ENCODE data around the gene HSPA6.
"Not testable (repeated sequence)": the region's sequence is repeated elsewhere in the genome, so short reads cannot be mapped to it uniquely, and the experiment has no call there.

HSPA6 gene

DNA sequence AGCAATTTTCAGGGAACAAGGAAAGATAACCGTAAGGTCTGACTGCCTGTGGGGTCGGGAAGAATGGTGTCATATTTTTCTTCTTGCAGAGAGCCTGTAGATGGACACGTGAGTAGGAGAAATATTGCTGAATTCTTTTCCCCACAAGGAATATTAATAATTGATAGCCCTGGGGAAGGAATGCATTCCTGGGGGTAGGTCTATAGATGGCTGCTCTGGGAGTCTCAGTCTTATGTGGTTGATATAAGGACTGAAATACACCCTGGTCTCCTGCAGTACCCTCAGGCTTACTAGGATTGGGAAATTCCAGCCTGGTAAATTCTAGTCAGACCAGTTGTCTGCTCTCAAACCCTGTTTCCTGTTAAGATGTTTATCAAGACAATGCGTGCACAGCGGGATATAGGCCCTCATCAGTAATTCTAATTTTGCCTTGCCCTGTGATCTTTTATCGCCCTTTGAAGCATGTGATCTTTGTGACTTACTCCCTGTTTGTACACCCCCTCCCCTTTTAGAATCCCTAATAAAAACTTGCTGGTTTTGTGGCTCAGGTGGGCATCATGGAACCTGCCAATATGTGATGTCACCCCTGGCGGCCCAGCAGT is 12.8 kb downstream of the HSPA6 start:
- DNase-seq, result not testable (repeated sequence)

DNA sequence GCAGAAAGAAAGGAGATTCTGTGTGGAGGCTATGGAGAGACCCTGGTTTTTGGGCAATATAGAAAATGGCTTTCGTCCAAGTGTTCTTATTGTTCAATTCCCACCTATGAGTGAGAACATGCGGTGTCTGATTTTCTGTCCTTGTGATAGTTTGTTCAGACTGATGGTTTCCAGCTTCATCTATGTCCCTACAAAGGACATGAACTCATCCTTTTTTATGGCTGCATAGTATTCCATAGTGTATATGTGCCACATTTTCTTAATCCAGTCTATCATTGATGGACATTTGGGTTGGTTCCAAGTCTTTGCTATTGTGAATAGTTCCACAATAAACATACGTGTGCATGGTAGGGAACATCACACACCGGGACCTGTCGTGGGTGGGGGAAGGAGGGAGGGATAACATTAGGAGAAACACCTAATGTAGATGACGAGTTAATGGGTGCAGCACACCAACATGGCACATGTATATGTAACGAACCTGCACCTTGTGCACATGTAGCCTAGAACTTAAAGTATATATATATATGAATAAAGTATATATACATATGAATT is 14.7 kb downstream of the HSPA6 start:
- DNase-seq, result not testable (repeated sequence)

DNA sequence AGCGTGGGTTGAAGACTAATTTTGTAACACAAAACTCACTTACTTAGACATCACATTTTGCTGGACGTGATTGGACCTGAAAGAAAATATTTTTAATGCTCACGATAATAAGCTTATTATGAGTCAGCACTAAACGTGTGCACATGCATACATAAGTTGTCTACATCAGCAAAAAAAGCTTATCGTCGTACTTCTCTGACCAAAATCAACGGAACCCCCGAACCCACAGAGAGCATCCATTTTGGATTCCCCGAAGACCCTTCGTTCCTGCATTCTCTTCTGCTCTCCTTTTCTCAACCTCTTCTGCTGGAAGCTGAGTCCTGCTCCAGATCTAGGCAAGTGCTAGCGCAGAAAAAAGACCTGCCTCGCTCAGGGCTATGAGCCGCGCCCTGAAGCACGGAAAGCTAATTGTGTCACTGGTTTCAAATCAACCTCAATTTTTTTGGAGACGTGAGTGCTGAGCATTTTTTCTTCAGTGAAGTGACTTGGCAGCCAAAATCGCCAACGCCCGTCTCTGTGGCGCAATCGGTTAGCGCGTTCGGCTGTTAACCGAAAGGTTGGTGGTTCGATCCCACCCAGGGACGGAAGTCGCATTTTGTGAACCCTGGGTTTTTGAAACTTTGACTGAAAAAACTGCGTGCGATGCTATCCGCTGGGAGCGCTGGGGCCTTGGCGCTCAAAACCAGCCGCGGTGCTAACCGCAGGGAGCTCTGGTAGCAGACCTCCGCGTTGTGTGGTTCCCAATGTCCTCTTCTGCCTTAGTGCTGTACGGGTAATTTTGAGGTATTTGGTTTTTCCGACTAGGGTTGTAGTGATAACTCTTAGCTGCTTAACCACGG is 15.6 kb downstream of the HSPA6 start:
- DNase-seq, result peak in 1 of 2 experiments; percentile 35

DNA sequence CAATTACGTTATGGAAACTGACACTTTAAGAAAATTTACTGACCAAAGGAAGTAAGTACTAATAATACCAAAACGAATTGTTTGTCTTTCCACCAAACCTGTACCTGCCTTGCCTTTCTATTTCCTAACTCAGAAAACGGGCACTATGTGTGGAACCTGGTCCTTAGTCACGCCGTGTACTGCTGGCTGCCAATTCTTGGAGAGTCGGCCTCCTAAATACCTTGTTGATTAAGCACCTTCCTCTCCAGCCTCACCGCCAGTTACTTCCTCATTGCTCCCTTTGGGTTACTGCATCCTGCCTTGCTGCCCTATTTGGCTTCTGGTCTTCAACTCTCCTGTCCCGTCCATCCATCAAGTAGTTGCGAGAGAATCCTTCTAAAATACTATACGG is 16.2 kb downstream of the HSPA6 start:
- DNase-seq, result not testable (repeated sequence)

DNA sequence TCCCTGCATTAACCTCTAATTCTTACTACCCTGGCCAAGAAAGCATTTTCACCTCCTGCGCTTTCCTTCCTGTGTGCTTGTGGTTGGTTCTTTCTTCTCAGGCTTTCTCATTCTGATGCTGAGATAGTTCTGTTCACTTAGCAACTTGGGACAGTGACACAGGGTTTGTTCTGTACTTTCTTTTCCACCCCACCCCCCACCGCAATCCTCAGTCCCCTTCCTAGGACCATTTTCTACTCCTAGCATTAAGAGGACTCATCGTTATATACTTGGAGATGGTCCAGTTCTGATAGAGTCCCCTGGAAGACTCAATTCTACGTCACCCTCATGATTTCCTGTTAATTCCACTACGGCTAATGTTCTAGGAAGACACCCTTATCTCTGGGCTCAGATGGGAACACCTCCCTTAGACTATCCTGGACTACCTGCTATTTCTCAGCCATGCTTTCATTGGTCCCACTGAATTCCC is 17.8 kb downstream of the HSPA6 start:
- DNase-seq, result not testable (repeated sequence)

DNA sequence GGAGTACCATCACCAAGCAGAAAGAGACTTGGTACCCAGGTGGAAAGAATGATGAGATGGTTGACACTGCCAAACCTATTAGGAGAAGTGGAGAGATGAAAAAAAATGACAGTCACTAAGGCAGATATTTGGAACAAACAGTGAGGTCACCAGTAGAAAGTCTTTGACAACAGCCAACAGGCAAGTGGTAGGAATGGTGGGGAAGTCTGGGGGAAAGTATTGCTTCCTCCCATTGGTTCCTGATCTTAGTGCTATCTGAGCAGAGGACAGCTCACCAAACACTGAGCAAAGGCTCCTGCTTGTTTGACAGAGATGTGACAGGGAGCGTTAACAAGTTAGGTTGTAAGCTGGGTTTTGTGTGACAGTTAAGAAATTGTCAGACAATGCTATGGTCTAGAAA is 18.8 kb downstream of the HSPA6 start:
- DNase-seq, result not testable (repeated sequence)

DNA sequence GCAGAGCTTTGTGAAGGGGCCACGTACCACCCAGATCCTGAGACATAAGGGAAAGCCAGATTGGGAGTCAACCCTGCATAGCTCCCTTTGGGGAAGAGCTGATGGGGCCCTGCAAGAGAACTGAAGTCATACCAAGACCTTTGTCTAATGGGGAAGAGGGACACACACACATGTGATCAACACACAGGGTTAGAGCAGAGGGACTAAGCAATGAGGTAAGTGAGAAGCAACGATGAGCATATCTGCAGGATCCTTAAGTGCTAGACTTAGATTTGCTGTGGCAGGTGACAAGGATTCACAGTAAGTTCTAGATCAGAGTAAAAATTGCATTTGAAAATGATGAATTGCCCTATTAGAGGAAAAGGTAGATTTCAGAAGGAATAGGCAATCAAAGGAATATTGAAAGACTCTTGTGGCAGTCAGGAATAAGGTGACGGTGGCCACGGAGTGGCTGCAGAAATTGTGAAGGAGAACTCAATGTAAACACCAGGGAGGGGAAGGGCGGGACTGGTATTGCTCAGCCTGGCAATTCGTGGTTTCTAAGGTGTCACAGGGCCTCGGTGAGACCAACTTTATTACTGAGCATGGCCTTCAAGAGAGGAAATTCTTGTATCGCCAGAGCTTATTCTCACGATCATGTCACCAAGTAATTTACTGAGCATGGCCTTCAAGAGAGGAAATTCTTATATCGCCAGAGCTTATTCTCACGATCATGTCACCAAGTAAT is 20.8 kb downstream of the HSPA6 start:
- DNase-seq, result not testable (repeated sequence)

DNA sequence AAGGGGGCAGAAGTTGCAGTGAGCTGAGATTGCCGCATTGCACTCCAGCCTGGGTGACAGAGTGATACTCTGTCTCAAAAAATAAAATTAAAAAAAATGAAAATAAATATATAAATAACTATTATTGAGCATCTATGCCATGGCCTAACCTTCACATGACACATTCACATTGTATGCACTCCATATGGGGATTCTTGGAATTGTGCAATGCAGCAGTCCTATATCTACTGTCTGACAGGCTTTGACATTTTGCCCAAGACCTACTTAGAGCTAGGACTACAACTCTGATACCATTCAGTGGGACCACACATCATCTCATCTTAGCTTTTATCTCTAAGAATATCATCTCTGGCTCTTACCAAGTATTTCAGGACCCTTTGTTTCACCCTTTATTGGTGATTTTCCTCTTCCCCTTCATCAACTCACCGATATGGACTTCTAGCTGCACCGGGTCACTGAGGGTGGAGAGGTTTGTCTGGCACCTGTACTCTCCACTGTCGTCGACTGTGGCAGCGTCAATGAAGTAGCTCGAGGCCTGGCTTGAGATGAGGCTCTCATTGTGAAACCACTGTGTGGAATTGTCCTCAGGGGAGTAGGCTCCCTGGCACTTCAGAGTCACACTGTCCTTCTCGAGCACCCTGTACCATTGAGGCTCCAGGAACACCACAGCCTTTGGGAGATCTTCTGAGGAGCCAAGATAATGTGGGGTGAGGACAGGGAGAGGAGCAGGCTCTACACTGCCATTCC is 23.8 kb downstream of the HSPA6 start:
- DNase-seq, result not testable (repeated sequence)

DNA sequence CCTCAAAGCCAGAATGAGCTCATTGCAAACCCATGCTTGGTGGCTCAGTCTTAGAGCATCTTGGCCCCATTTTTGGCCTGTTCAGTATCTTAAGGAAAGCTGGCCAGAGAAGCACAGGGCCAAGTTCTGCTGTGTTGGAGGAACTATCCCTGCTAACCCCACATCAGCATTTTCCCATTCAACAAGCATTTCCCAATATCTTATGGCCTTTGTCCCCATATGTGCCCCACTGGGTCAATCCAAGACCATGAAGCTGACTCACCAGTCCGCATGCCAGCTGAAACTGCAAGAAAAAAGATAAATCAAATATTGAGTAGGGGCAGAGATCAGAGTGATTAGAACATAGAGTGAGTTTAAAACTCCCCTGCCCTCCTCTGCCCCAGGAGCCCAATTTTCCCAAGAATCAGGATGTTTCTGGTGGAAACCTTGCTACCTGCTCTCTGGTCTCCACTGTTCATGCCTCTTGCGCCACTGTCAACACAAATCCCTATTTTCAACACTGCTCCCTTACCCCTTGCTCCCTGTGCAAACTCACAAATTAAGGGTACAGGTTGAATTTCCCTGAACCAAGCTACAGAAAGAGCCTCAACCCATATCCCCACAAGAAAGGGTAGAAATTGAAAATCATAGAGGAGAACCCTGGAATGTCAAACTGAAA is 24.5 kb downstream of the HSPA6 start:
- DNase-seq, result not testable (repeated sequence)

DNA sequence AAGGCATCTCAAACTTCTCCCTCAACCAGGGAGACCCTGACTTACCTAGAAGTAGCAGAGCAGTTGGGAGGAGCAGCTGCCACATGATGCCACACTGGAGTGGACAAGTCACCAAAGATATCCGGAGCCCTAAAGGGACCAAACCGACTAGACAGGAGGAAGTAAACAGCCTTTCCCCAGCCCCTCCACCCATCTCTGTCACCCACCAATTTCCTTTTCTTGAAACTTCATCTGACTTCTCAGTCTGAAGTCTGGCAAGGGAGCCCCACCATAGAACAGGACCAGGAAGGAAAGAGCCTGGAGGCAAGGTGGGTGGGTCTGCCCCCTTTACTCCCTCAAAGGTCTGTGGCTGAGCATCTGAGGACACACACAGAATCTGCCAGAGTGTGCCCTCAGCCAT is 25.3 kb downstream of the HSPA6 start, which contains the start of gene FCGR3A:
TSS of gene FCGR3A (minus strand) at position 167 of the 400 bp plus-strand sequence. CDS start at position 85, 82 bp downstream.
- DNase-seq, result no peak

DNA sequence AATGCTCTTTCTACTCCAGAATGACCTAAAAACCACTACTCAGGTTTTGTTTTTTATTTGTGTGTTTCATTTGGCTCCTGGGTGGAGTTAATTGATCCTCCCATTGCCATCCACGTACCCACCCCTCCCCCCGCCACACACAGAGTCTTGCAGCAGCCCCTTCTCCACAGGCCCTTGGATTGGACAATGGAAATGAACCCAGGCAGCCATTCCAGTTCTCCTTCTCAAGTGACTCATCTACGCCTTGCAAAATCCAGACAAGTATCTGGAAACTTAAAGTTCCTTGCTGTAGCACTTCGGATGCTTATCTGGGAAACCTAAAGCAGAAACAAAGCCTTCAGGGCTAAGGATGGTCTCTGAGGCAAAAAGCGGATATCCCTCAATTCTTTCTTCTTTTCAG is 26.6 kb downstream of the HSPA6 start:
- DNase-seq, result not testable (repeated sequence)

DNA sequence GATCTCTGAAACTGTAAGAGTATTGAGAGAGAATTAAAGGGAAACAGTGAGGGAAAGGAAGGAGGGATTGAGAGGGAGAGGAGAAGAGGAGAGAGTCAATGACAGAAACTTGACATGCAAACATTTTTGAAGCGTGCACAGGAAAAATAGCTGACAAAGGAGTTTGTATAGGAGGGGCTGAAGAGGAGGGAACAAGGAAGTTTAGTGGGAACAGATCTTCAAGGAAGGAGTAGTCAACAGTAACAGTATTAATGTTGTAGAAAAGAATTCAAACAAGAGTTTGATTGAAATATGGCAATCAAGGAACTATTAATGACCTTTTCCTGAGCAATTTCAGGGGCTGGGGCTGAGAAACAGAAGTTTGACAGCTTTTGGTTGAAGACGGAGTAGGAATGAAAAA is 29.3 kb downstream of the HSPA6 start:
- not testable (repeated sequence) for DNase-seq

DNA sequence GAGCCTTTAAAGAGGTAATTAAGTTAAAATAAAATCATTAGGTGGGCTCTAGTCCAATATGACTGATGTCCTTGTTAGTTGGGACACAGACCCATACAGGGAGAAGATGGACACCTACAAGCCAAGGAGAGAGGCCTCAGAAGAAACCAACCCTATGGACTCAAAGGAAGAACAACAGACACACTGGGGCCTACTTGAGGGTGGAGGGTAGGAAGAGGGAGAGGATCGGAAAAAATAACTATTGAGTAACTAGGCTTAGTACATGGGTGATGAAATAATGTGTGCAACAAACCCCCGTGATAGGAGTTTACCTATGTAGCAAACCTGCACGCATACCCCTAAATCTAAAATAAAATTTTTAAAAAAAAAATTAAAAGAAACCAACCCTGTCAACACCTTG is 30.0 kb downstream of the HSPA6 start:
- not testable (repeated sequence) for DNase-seq

DNA sequence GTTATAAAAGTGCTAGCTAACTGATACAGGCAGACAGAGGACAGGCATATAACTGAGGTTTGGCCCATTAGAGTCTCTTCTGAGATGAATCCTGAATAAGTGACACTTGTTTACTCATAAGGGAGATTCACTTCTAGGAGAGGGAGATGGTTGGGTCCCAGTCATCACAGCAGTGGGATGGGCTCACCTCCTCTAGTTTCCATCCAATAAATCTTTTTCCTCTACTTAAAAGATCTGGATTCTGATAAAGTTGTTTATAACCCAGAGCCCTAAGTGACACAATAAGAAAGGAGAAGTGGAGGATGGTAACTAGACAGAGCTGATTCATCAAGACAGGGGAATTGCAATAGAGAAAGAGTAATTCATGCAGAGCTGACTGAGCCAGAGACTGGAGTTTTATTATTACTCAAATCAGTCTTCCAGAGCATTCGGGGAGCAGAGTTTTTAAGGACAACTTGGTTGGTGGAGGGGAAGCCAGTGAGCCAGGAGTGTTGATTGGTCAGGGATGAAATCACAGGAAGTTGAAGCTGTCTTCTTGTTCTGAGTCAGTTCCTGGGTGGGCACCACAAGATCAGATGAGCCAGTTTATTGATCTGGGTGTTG is 30.6 kb downstream of the HSPA6 start:
- not testable (repeated sequence) for DNase-seq

DNA sequence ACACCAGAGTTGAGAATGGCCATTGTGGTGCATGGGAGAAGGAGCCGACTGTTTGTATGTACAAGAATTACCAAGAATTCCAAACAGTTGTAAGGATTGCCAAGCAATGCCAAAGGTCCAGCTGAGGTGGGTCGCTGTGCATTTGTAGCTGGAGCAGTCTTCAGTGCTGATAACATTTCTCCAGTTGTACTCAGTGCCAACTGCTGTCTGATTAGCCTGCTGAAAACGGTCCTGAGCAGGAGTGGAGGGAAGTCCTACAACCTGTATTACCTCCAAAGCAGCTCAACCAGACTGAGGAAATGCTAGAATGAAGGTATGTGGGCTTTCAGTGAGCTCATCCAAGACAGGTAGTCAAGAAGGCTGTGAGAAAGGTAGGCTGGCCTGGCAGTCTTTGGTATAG is 31.8 kb downstream of the HSPA6 start:
- DNase-seq, result not testable (repeated sequence)

DNA sequence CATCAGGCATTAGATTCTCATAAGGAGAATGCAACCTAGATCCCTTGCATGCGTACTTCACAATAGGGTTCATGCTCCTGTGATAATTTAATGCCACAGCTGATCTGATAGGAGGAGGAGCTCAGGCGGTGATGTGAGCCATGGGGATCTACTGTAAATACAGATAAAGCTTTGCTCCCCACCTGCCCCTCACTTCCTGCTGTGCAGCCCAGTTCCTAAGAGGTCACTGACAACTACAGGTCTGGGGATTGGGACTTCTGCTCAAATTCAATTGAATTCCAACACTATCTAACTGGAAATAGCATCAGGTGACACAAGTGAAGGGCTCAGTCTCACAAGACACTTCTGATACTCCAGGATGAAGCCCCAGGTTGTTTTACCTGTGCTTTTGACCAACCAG is 32.6 kb downstream of the HSPA6 start:
- DNase-seq, result not testable (repeated sequence)

DNA sequence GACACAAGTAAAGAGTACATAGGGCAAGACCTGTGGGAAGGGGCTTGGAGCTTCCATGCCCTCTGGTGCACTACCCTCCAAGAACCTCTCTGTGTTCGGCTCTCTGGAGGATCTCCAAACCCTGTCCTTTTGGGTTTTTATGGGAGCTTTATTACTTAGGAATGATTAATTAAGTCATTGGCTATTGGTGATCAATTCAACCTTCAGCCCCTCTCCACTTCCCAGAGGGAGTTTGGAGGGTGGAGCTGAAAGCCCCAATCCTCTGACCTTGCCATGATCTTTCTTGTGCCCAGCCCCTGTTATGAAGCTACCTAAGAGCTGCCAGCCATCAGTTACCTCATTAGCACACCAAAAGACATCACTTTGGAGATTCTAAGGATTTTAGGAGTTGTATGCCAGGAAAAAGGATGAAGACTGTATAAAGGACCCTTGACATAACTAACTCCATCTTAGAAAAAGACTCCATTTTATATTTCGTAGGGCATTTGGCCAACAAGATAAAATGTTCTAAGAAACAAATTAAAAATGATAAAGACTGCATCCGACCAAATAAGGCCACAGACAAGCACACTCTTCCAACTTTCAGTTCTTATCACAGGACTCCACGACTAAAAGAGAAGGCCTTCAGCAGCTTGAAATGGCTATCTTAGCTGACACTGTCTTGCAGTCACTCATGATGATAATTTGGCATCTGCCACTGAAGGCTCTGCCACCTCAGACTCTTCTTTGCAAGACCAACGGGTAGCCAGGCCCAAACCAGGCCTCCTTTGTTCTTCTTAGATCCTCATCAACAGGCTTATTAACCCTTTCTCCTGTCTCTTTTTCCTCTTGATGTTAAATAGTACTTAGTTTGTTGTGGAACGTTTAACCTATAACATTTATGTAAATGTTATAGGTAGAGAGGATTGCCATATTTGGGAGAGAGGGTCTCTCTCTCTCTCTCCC is 33.4 kb downstream of the HSPA6 start:
- DNase-seq, result not testable (repeated sequence)

DNA sequence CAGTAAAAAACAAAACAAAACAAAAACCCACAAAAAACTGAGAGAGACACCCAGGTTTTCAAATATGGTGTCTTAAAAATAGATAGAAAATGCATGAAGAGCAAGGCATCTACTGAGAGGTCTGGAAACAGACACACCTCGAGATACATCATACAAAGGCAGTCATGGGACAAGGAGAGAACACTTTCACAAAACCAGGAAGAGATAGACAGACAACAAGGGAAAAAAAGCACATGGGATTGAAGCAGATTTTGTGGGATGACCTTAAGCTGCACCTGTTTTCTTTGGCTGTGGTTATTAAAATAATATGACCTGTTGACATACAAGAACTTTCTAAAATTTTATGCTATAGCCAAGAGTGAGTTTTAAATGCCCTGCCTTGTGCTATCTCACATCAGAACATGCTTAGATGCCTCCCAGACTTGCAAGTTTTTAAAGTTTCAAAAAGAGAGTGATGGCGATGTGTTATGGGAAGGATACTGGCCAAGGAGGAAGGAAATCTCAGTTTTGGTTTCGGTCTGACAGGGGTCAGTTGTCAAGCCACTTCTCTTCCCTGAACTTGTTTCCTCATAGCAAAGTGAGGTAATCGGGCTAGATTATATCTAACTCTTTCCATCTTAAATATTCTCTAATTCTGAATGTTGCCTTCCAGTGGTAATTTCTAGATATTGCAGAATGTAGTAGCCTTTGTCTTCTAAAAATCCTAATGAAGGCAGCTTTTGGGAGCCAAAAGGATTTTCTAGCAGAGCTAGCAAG is 36.8 kb downstream of the HSPA6 start:
- DNase-seq, result not testable (repeated sequence)

DNA sequence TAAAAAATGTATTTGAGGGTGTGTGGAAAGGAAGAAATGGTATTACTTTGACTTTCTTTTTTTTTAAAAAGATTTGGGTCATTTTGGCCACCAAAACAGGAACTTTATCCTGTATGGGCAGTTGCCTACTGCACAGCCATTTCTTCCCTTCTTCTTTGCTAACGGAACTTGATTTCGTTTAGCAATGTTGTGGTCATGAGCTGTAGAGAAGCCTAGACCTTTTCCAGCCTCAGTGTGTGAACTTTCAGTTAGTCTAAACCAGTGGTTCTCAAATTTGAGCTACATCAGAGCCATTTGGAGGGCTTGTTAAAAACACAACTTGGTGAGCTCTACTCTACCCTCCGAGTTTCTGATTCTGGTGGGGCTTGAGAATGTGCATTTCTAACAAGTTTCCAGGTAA is 38.1 kb downstream of the HSPA6 start:
- not testable (repeated sequence) for DNase-seq

Data from cerebellar nuclear complex (tissue), 1 donor.